ENCODE results near the gene SKIC3.

The SKIC3 gene

DNA sequence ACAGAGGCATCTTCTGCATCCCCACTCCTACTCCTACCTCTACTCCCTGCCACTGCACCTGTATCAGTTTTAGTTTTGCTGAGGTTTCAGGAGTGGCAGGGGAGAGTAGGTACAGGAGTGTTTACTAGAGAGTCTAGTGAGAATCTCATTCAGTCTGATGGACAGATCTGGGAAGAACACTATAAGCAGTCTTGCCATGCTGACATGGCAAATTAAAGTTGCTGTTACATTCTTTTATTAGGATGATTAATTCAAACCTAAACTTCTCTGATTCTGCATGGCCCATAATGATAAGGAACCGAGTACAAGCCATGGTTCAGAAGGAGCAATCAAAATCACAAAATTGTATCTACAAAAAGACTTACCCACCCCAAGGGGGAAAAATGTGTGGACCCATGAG is 7.5 kb upstream of the SKIC3 start:
- no peak overlapping the region for H3K9ac ChIP-seq (ENCODE audit: low read length)
- no peaks in the 10 kb centered on the region for H3K79me2 ChIP-seq (ENCODE audit: low read length)
- no peaks in the 10 kb centered on the region for H3F3A ChIP-seq (ENCODE audit: insufficient read depth, low read length)
- no peak for DNase-seq
- H3K4me2 ChIP-seq (ENCODE audit: low read depth, low read length): no peak overlapping the region
- no peaks in the 10 kb centered on the region for H3K9me3 ChIP-seq (replicated peaks; ENCODE audit: insufficient read depth, low read length)
- no peaks in the 10 kb centered on the region; the same call in 1 of the 2 replicates for H3K4me1 ChIP-seq (ENCODE audit: low read length)
- no peak overlapping the region for H3K4me3 ChIP-seq (ENCODE audit: low read length)
- no peaks in the 10 kb centered on the region for H3K9me2 ChIP-seq (replicated peaks; ENCODE audit: insufficient read depth, low read length)
- H3K27me3 ChIP-seq (replicated peaks; ENCODE audit: insufficient read depth, low read length): no peaks in the 10 kb centered on the region
- no peaks in the 10 kb centered on the region for H3K36me3 ChIP-seq (replicated peaks; ENCODE audit: insufficient read depth, low read length)
- H4K20me1 ChIP-seq (ENCODE audit: insufficient read depth, low read length): no peaks in the 10 kb centered on the region
- no peak overlapping the region for H3K27ac ChIP-seq (ENCODE audit: low read length)
- no peak overlapping the region for H2AFZ ChIP-seq (ENCODE audit: low read length)
- TF ChIP-seq CTCF (IDR thresholded peaks at IDR 0.05; ENCODE audit: low read length) (no peak), EZH2 (optimal IDR thresholded peaks at IDR 0.05; ENCODE audit: low read depth, low read length) (no peak), EZH2phosphoT487 (IDR thresholded peaks at IDR 0.05; ENCODE audit: low read length) (no peak)

DNA sequence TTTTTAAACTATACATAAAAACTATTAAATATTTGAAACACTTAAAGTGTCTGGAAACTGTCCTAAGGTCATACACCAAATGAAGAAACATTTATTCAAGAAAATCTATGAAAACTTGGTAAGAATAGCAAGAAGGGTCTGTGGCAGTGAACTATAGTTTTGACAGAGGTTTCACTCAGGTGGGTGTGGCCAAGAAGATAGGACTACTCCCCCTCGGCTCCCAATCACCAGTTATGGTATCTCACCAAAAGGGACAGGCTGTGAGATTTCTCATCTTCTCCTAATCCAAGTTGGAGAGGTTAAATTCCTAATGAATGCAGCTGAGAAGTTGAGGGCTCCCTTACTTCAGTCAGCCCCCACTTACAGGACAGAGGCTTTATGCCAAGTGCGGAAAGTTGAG is 3.1 kb upstream of the SKIC3 start:
- Histone ChIP-seq H3K9me2 (replicated peaks; ENCODE audit: insufficient read depth, low read length) (no peaks in the 10 kb centered on the region), H3K4me1 (ENCODE audit: low read length) (peaks cover 8% of the 10 kb centered on the region; the same call in 1 of the 2 replicates), H3K27ac (ENCODE audit: low read length) (no peak overlapping the region), H3K4me3 (ENCODE audit: low read length) (no peak overlapping the region), H3K79me2 (ENCODE audit: low read length) (peaks cover 34% of the 10 kb centered on the region), H3F3A (ENCODE audit: insufficient read depth, low read length) (peaks cover 14% of the 10 kb centered on the region), H3K36me3 (replicated peaks; ENCODE audit: insufficient read depth, low read length) (no peaks in the 10 kb centered on the region), H3K9ac (ENCODE audit: low read length) (no peak overlapping the region), H2AFZ (ENCODE audit: low read length) (no peak overlapping the region), H3K9me3 (replicated peaks; ENCODE audit: insufficient read depth, low read length) (no peaks in the 10 kb centered on the region), H3K27me3 (replicated peaks; ENCODE audit: insufficient read depth, low read length) (no peaks in the 10 kb centered on the region), H3K4me2 (ENCODE audit: low read depth, low read length) (no peak overlapping the region), H4K20me1 (ENCODE audit: insufficient read depth, low read length) (no peaks in the 10 kb centered on the region)
- no peak for DNase-seq
- TF ChIP-seq EZH2phosphoT487 (IDR thresholded peaks at IDR 0.05; ENCODE audit: low read length) (no peak), EZH2 (optimal IDR thresholded peaks at IDR 0.05; ENCODE audit: low read depth, low read length) (no peak), CTCF (IDR thresholded peaks at IDR 0.05; ENCODE audit: low read length) (no peak)

DNA sequence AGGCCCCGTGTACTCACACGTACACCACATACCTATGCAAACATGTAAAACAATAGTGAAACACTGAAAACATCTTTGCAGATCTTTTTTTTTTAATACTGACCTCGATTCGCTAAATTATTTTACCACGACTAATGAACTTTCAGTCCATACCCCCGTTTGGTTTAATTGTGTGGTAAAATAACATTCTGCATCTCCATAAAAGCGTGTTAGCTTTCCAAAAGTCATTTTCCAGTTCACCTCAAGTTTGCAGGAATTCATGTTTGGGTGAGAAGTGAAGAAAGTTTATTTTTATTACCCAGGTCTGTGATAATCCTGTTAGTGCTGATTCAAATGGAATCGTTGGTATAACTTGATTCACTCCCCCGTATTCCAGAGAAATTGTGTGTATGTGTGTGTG is 776 bp upstream of the SKIC3 start:
- Histone ChIP-seq H3K4me3 (ENCODE audit: low read length) (peak overlapping the region; percentile 85), H2AFZ (ENCODE audit: low read length) (peak overlapping the region; percentile 88), H3F3A (ENCODE audit: insufficient read depth, low read length) (peaks cover 14% of the 10 kb centered on the region), H3K4me1 (ENCODE audit: low read length) (peaks cover 8% of the 10 kb centered on the region; the same call in 1 of the 2 replicates), H4K20me1 (ENCODE audit: insufficient read depth, low read length) (no peaks in the 10 kb centered on the region), H3K27ac (ENCODE audit: low read length) (peak overlapping the region; percentile 78; the same call in 1 of the 2 replicates), H3K4me2 (ENCODE audit: low read depth, low read length) (peak overlapping the region; percentile 80), H3K9ac (ENCODE audit: low read length) (peak overlapping the region; percentile 80), H3K79me2 (ENCODE audit: low read length) (peaks cover 54% of the 10 kb centered on the region), H3K27me3 (replicated peaks; ENCODE audit: insufficient read depth, low read length) (no peaks in the 10 kb centered on the region), H3K9me2 (replicated peaks; ENCODE audit: insufficient read depth, low read length) (no peaks in the 10 kb centered on the region), H3K9me3 (replicated peaks; ENCODE audit: insufficient read depth, low read length) (no peaks in the 10 kb centered on the region), H3K36me3 (replicated peaks; ENCODE audit: insufficient read depth, low read length) (no peaks in the 10 kb centered on the region)
- DNase-seq: no peak
- TF ChIP-seq EZH2 (optimal IDR thresholded peaks at IDR 0.05; ENCODE audit: low read depth, low read length) (no peak), CTCF (IDR thresholded peaks at IDR 0.05; ENCODE audit: low read length) (no peak)

All from MM.1S (cell line).